GM18907 (cell line): ENCODE data around the gene CSN1S1.

Experiments
- ATAC-seq: cut with Tn5 transposase; IDR thresholded peaks from one replicate; pipeline ENCODE4 v1.9.1; 2021; ENCODE audit warnings: mild to moderate bottlenecking, moderate library complexity; ENCODE audit not compliant: unreplicated experiment

CSN1S1 gene

DNA sequence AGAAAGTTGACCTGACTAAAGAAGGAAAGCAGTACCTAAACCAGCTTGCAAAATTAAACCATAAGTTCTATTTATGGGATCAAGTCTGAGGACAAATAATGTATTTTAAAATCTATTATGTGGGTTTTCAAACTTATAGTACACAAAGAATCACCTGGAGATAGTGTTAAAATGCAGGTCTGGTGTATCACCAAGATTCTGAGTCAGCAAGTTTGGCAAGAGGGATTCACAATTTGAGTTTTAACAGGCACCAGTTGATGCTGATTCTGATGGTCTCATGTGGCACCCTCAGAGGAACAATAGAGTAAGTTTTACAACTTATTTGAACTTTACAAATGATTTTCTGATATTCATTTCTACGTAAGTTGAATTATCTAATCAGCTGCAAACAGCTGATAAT is 55.8 kb downstream of the CSN1S1 start:
- no peak for ATAC-seq

DNA sequence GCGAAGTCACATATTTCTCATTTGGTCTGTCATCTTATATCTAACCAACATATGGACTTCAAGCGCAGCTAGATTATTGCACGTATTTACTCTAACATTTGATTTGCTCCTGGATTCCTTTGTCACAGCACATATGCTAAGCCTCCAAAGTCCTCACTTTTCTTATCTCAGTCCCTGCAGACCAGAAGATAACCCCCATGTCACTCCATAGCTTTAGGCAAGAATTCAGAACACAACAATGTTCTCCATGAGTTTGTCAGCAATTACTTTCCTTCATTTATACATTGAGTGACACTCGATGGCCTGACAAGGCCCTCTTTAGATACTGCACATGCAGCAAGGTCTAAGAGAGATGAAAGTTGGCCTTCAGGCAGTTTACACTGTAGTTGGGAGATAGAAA is 60.1 kb downstream of the CSN1S1 start:
- no peak for ATAC-seq

GRCh38 chr4:69994782-69995181 is 63.9 kb downstream of the CSN1S1 start:
- ATAC-seq: no peak

DNA sequence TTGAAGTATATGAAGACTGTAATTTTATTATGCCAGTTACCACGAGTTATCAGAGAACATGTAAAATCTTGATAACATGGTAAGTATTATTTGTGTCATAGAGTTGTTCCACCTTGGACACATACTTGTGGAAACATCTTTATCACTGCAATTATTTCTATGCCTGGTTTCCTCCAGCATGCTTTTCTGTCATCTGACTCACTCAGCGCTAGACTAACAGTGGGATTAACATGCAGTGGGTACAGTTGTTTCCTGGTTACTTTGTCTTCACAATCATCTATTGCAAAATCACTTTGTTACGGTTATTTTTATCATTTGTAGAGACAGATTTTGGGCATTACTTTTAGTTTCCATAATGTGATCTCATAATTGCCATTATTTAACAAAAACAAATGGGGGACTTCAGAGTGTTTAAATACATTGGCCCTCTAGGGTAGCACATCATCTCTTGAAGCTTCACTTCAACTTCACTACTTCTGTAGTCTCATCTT is 64.7 kb downstream of the CSN1S1 start, which contains the start of gene STATH:
Gene STATH (plus strand): TSS at position 441 of the 491 bp plus-strand sequence. CDS start 2,472 bp downstream, outside the sequence.
- ATAC-seq: no peak
